HEK293T (cell line): ENCODE measurements around the gene MGAT5B.

Source experiments
- FOXA1 ChIP-seq: fragments of 450-650 bp; IDR thresholded peaks from 2 replicates; pipeline ENCODE4 v1.6.1; 2016; ENCODE audit warnings: mild to moderate bottlenecking
- FOXM1 ChIP-seq: fragments of 450-650 bp; IDR thresholded peaks from 2 replicates; pipeline ENCODE4 v1.6.1; 2017; ENCODE audit warnings: mild to moderate bottlenecking, borderline replicate concordance
- NFRKB ChIP-seq: fragments of 450-650 bp; IDR thresholded peaks from 2 replicates; pipeline ENCODE4 v1.6.1; 2016; ENCODE audit warnings: mild to moderate bottlenecking, moderate library complexity
- SP1 ChIP-seq: fragments of 450-650 bp; IDR thresholded peaks from 2 replicates; pipeline ENCODE4 v1.6.1; 2017
- SUZ12 ChIP-seq: fragments of 450-650 bp; IDR thresholded peaks from 2 replicates; pipeline ENCODE4 v1.6.1; 2016; ENCODE audit warnings: mild to moderate bottlenecking

DNA sequence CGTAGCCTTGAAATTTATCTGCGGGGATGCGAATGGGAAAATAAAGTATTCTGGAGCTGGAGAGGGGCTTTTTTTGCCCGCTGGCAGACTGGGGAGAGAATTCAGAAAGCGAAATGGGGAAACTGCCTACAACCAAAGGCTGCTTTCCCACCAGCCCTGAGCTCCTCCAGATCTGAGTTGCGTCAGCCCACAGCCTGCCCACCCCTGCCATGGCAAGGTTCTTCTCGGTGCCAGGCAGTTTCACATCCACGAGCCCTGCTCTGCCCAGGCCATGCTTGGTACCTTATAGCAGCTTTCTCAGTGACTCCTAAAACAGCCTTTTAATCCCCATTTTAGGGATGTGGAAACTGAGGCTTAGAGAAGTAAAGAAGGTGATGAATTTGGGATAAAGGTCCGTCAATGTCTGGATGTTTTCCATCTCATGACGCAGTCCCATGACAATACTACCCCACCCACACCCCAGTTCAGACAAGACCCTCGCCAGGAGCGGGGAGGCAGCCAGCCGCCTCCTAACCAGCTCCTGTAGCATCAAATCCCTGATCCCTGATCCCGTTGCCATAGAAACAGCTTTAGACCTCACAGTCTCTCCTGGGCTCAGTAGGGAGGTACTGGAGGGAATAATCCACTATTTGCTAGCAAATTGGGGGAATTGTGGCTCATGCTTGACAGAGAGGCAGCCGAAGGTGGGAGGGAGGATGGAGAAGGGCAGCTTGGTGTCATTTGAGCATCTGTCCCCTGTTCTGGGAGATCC lies 113.5 kb downstream of the MGAT5B start:
- no peak for TF ChIP-seq FOXA1
- TF ChIP-seq SUZ12: no peak
- no peak for TF ChIP-seq FOXM1
- TF ChIP-seq SP1: no peak
- no peak for TF ChIP-seq NFRKB
